ENCODE measurements around the gene CITED2.

The CITED2 gene

GRCh38 chr6:139381216-139381865 is 6.9 kb upstream of the CITED2 start:
- DNase-seq, result no peak

GRCh38 chr6:139380611-139381010 is 6.2 kb upstream of the CITED2 start:
- no peak for DNase-seq

- no peak for DNase-seq
Observed at GRCh38 chr6:139380168-139380567, 5.7 kb upstream of the CITED2 start.

DNA sequence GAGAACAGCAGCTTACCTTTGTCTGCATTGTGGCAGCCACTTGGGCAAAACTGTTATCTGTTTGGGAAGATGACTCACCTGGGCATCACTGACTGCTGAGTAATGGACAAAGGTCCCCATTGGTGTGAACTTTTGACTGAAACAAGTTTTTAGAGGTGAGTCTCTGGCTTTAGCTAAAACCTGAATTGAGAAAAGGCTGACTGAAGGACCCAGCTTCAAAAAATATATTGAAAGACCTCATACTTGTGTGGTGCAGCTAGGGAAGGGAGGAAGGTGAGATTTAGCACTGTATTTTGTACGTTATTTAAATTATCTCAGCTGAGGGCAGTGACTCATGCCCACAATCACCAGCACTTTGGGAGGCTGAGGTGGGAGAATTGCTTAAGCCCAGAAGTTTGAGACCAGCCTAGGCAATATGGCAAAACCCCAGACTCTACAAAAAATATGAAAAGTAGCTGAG is 4.5 kb upstream of the CITED2 start:
- no peak for DNase-seq

DNA sequence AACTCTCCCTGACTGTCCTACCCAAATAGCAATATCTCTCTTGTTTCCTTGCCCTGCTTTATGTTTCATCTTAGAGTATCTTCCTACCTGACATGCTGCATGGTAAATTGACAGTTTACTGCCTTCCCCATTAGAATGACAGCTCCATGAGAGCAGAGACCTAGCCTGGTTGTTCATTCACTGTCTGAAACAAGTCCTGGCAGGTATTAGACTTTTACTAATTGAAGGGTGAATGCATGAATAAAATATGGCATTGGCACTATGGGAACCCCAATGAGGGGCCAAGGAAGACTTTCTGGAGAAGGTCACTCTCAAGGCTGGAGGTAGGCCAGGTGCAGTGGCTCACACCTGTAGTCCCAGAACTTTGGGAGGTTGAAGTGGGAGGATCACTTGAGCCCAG is 3.8 kb upstream of the CITED2 start:
- no peak for DNase-seq

DNA sequence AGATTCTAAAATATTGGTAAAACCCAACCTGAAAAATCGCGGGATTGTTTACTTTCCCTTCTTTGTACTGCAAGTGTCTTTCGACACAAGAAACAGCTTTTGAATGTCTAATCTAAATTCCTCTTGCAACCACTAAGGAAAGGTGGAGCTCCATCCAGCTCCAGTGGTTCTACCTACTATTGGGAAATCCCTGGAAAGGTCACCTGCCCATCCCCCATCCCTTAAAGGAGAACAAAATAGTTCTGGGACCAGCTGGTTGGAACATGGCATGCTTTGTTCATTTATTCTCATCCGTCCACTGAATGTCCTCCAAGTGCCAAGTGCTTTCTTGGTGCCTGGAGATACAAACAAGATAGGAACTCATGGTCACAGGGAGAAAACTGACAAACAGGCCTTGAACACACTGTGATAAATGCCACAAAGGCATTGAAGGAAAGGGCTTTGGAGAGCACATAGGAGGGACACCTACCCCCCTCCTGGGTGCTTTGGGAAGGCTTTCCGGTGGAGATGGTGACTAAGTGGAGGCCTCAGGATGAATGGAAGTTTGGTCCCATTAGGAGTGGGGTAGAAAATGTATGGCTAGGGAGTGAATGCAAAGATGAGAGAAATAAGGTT is 2.3 kb upstream of the CITED2 start:
- DNase-seq, result no peak

GRCh38 chr6:139376017-139376330 is 1.5 kb upstream of the CITED2 start:
- no peak for DNase-seq

GRCh38 chr6:139375226-139376016 is 973 bp upstream of the CITED2 start:
- DNase-seq, result peak; percentile 79

DNA sequence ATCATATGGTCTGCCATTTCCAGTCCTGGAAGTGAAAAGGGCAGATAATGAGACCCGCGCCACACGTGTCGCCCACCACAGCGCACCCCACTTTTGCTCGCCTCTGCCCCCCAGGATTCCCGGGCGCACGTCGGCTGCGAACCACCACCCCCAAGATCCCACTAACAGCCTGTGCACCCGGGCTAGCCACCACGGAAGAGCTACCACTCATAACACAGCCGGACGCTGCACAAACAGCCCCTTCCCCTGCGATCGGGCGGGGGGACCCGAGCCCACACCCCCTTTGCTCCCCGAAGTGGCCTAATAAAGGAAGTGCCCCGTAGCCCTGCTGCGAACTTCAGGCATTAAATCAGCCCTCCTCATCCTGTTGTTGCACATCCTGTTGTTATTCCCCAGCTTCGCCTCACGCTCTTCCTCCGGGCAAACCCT is 506 bp downstream of the CITED2 start:
- DNase-seq, result no peak

DNA sequence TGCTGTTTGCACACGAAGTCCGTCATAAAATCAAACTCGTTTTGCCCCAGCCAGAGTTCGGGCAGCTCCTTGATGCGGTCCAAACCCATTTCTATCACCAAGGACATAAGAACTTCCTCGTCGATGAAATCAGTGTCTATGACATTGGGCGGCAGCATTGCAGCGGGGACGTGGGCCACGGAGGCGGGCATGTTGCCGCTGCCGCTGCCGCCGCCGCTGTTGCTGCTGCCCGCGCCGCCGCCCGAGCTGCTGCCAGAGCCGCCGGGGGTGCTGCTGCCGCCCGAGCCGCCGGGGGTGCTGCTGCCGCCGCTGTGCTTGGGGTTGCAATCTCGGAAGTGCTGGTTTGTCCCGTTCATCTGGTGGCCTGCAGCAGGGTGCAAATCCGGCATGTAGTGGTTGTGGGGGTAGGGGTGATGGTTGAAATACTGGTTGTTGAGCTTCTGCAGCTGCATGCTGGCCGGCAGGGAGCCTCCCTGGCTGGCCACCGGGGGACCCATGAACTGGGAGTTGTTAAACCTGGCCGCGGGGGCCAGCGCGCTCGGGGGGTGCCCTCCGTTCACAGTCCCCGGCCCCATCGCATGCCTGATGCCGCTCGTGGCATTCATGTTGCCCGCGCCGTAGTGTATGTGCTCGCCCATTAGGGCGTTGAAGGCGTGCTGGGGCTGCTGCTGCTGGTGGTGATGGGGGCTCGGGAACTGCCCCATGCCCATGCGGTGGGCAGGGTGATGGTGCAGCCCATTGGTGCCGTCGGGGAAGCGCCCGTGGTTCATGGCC is 1.1 kb downstream of the CITED2 start:
- peak; percentile 77 for DNase-seq

- no peak for DNase-seq
Observed at GRCh38 chr6:139372326-139373153, 1.9 kb downstream of the CITED2 start.

GRCh38 chr6:139371421-139372203 is 2.8 kb downstream of the CITED2 start:
- no peak for DNase-seq

GRCh38 chr6:139370999-139371345 is 3.5 kb downstream of the CITED2 start:
- DNase-seq, result no peak

DNA sequence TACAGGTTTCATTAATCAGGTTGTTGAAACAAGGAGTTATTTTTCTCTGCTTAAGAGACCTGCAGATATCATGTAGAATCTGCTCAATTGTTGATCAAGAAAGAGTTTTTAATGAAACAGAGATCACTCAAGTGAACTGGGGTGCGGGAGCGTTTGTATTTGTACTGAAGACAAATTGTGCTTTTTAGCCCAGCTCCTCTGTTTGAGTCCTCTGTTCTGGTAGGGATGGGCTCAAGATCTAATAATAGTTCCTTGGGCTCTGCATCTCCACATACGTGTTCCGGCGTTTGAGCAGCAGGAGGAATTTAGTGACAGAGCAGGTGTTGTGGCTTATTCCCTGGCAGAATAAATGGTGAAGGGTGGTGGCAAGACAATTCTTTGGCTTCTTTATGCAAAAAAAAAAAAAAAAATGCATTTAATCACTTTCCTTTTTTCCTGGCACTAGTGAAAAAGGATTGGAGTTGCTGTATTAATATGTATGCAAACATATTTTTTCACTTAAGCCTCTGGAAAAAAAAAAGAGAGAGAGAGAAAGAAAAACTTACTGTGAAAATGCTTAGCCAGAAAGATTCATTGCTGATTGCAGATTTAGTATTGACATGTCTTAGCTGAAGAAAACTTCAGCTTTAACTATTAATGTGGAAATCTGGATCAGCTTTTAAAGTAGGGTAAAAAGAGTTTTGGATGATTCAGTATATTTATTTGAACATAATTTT is 4.0 kb downstream of the CITED2 start:
- no peak for DNase-seq

- DNase-seq, result no peak
Observed at GRCh38 chr6:139369568-139370282, 4.7 kb downstream of the CITED2 start.

GRCh38 chr6:139369068-139369467 is 5.4 kb downstream of the CITED2 start:
- no peak for DNase-seq

DNA sequence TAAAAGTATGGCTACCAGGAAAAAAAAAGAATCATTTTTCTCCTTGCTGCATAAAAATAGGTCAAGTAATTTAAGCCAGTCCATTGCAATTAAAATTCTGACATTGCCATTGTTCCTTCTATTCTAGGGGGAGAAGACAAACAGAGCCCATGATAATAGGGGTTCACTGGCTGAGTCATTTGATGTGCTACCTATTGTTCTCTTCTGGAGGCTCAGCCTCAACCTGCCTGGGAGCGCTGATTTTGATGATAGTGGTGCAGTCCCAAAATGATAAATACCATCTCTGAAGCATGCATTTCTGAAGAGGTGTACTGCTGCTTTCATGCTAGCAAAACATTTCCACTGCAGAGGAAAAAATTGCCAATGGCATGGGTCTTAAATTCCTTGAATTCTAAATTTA is 5.8 kb downstream of the CITED2 start:
- no peak for DNase-seq

DNA sequence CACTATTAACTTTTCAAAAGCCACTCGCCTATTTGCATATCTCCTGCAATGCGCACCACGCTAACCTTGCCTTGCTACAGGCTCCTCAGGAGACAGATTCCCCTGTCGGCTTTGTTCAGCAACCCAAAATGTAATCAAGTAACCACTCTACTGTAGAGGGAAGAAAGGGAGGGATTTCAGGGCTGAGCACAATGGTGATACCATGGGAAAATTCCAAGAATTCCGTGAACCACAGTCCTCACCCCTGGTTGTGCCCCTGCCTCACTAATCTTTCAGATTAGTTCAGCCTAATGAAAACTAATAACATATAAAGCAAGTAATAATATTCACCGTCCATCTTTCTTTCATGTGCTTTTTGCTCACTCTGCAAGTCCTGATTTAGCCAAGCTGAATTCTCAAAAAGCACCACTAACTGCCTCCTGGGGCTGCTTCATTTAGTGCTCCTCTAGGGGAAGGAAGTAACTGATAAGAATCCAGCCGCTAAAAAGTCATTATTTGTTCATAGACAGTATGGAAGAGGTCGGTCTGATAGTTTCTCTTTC is 6.6 kb downstream of the CITED2 start:
- no peak for DNase-seq

DNA sequence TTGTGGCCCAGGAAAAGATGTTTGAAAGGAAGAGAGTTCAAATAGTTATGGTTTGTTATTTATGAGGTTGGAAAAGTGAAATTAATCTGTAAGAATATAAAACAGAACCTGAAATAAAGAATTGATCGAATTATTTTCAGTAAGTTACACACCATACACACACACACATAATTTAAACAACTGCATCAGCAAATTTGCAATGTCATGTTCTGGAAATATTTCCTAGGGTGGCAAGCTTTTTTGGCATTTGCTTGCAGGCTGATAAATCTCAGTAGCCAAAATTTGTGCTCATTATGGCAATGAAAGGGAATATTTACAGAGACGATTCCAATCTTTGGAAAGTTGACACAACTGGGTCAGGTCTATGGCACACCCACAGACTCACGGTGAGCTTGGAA is 9.5 kb downstream of the CITED2 start:
- DNase-seq, result no peak
